ENCODE data around the gene MAP7D2. TPM values are rescaled to one million over a fixed set of nuclear protein-coding genes. Genes with fewer than 3 reads are reported as not detected.

Gene MAP7D2
- total and polyA plus RNA-seq, 2 experiments from 2014 or later = 0.90 to 1.6 TPM

DNA sequence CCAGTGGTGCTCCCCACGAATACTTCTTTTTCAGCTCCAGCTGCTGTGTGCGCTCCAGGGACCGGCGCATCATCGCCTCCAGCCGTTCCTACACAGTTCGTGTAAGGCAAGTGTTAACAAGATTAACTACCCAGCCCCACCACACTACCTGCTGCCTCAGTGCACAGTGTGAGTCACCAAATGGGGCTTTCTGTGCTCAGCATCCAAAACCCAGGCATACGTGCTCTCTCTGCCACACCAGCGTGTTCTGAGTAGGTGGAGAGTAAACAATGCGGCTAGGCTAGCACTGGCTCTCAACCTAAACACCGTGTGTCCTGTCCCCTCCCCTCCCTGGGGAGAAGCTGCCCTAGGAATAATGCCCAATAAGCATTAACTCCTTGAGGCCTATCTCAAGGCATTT lies 60.0 kb downstream of the MAP7D2 start (continued):
- TF ChIP-seq EZH2phosphoT487 (IDR thresholded peaks at IDR 0.05; ENCODE audit: unreplicated experiment) (no peak), REST (IDR thresholded peaks at IDR 0.05; ENCODE audit: unreplicated experiment) (no peak), NANOG (IDR thresholded peaks at IDR 0.05; ENCODE audit: borderline replicate concordance) (no peak), JUNB (IDR thresholded peaks at IDR 0.05; ENCODE audit: unreplicated experiment) (no peak)

GRCh38 chrX:20053537-20053936 lies 63.2 kb downstream of the MAP7D2 start:
- no peak for TF ChIP-seq REST (IDR thresholded peaks at IDR 0.05; ENCODE audit: unreplicated experiment)
- no peak for TF ChIP-seq STAT1 (IDR thresholded peaks at IDR 0.05; ENCODE audit: unreplicated experiment)
- TF ChIP-seq EZH2 (IDR thresholded peaks at IDR 0.05; ENCODE audit: low read depth, unreplicated experiment) = no peak
- TF ChIP-seq CREB1 (CRISPR knock-in tag; IDR thresholded peaks at IDR 0.05; ENCODE audit: low read depth) = no peak
- no peak for DNase-seq (ENCODE audit: low spot score)
- Mint-ChIP-seq H3K9me3 (no peaks in the 10 kb centered on the region), H3K27me3 (ENCODE audit: insufficient read depth, low read depth, poor library complexity) (peaks cover 2% of the 10 kb centered on the region), H3K4me3 (no peak overlapping the region), H3K4me1 (peaks cover 9% of the 10 kb centered on the region; the same call in 1 of the 3 replicates), H3K27ac (no peak overlapping the region), H3K36me3 (ENCODE audit: low read depth) (no peaks in the 10 kb centered on the region)
- no peaks in the 10 kb centered on the region for H3K79me2 ChIP-seq (replicated peaks; ENCODE audit: insufficient read depth)
- H3K4me3 ChIP-seq = no peak overlapping the region
- no peaks in the 10 kb centered on the region for H3K36me3 ChIP-seq (ENCODE audit: insufficient read depth)
- H3K4me2 ChIP-seq = no peak overlapping the region
- H3K9me2 ChIP-seq (ENCODE audit: insufficient read depth) = no peaks in the 10 kb centered on the region
- H2AFZ ChIP-seq = no peak overlapping the region
- no peaks in the 10 kb centered on the region for H4K20me1 ChIP-seq (replicated peaks; ENCODE audit: insufficient read depth)
- no peaks in the 10 kb centered on the region for H3K27me3 ChIP-seq (ENCODE audit: insufficient read depth)
- no peaks in the 10 kb centered on the region for H3F3A ChIP-seq (replicated peaks; ENCODE audit: low read depth)
- no peak for ATAC-seq
- no peaks in the 10 kb centered on the region for H3K4me1 ChIP-seq (ENCODE audit: insufficient read depth)
- H3K27ac ChIP-seq (ENCODE audit: low read depth) = no peak overlapping the region
